Measurements from ENCODE around the gene NACA2. TPM values are rescaled to one million over a fixed set of nuclear protein-coding genes. Genes with fewer than 3 reads are reported as not detected.

The NACA2 gene
- total RNA-seq, 2 experiments from 2014 or later, result not detected

DNA sequence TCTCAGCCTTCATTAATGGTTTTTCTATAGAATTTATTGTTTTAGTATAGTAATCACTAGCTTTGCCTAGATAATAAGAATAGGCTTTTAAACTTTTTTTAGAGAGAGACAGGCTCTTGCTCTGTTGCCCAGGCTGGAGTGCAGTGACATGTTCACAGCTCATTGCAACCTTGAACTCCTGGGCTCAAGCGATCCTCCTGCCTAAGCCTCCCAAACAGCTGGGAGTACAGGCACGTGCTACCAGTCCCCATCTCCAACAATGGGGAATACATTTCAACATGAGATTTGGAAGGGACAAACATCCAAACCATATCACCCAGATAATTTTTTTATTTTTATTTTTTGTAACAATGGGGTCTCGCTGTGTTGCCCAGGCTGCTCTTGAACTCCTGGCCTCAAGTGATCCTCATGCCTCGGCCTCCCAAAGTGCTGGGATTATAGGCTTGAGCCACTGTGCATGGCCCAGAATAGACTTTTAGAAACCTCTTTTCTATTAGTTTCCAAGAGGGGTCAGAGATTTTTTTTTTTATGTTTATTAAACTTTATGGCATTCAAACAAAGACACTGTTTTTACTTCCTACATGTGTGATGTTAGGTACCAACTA lies 7.3 kb downstream of the NACA2 start:
- CTCF ChIA-PET, result interaction anchor here (0.6 to 1.0 kb wide), 4 partner anchors 9 to 703 kb away, joined by 3 to 6 read pairs (median 4); no protein-coding TSS in a partner anchor
- Mint-ChIP-seq H3K36me3 (ENCODE audit: low read depth) (no peaks in the 10 kb centered on the region), H3K27ac (no peak overlapping the region), H3K4me1 (ENCODE audit: low read depth) (no peaks in the 10 kb centered on the region), H3K4me3 (no peak overlapping the region), H3K27me3 (ENCODE audit: low read depth) (peaks cover 8% of the 10 kb centered on the region), H3K9me3 (no peaks in the 10 kb centered on the region)
- DNase-seq, result no peak
- intact Hi-C loops (cut with micrococcal nuclease), result loop anchor here (2.0 kb wide), 1 partner anchor 167 kb away; no protein-coding TSS in a partner anchor

DNA sequence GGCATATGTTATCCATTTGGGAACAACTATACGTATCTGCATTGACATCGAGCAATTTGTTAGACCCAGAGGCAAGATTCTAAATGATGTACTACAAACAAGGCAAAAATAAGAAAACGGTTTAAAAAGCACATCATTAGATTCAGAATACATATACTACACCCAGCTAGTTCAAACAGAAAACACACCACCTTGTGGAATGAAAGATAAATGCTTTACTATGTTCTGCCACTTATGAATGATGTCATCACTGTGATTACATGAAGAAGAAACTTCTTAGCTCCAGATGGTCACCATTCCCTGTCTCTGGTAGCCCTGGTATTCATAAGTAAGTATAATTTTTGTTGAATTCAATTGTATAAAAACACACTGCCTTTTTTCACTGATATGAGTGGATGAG lies 7.8 kb downstream of the NACA2 start:
- Mint-ChIP-seq H3K4me3 (no peak overlapping the region), H3K27me3 (ENCODE audit: low read depth) (peaks cover 10% of the 10 kb centered on the region), H3K27ac (no peak overlapping the region), H3K36me3 (ENCODE audit: low read depth) (no peaks in the 10 kb centered on the region), H3K4me1 (ENCODE audit: low read depth) (no peaks in the 10 kb centered on the region), H3K9me3 (no peaks in the 10 kb centered on the region)
- no peak for DNase-seq
- intact Hi-C loops (cut with micrococcal nuclease), result loop anchor here (2.0 kb wide), 1 partner anchor 166 kb away; no protein-coding TSS in a partner anchor
- CTCF ChIA-PET, result interaction anchor here (0.6 to 1.0 kb wide), 4 partner anchors 9 to 704 kb away, joined by 3 to 6 read pairs (median 4); no protein-coding TSS in a partner anchor

DNA sequence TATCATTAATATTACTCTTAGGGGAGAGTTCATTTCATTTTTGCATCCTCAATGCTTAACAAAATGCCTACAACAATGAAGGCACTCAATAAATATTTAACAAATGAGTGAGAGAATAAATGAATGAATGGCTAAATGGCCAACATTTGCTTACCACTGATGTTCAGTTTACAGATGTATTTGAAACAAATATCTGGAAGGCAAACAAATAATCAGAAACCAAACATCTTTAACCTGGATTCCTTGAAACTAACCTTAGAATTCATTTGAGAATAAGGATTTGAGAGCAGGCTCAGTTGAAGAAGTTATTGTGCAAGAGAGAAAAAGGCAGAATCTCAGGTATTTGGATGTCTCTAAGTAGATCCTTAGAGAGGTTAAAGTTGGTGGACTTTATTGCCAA lies 8.4 kb downstream of the NACA2 start:
- no peaks in the 10 kb centered on the region for H3K4me1 Mint-ChIP-seq (ENCODE audit: low read depth)
- H3K9me3 Mint-ChIP-seq, result no peaks in the 10 kb centered on the region
- DNase-seq, result no peak
- H3K4me3 Mint-ChIP-seq, result no peak overlapping the region
- no peak overlapping the region for H3K27ac Mint-ChIP-seq
- intact Hi-C loops (cut with micrococcal nuclease), result loop anchor here (2.0 kb wide), 1 partner anchor 166 kb away; no protein-coding TSS in a partner anchor
- CTCF ChIA-PET, result no interaction called here
- peaks cover 13% of the 10 kb centered on the region for H3K27me3 Mint-ChIP-seq (ENCODE audit: low read depth)
- no peaks in the 10 kb centered on the region for H3K36me3 Mint-ChIP-seq (ENCODE audit: low read depth)

DNA sequence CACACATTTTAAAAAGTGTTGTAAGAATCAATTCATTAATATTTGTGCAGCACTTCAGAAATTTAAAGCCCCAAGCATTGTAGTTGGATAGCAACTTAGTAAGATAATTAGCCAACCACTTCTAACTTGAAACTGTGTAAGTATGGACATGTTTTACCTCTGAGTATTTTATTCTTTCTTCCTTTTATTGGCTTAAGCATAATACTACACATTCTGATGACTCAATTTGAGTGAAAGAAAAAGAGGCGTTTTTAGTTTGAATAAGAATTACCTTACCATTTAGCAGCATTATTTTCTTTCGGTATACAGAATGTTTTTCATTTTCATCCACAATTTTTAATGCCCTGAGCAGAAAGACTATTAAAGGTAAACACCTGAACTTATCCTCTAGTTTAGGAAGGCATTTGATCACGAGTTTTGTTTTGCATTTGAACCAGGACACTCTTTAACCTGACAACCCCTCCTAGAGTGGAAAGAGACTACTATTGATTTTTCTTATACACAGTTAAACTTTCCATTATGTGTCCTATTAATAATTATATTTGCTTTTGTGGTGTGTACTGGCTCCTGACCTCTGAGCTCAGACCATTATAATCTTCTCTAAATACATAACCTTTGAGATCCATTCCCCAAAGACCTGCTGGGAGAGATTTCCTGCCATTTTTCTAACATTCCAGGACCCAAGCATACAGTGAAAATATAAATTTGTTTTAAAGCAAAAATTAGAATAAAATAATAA lies 9.2 kb downstream of the NACA2 start:
- intact Hi-C loops (cut with micrococcal nuclease), result loop anchor here (2.0 kb wide), 1 partner anchor 165 kb away; no protein-coding TSS in a partner anchor
- Mint-ChIP-seq H3K27ac (no peak overlapping the region), H3K4me1 (ENCODE audit: low read depth) (no peaks in the 10 kb centered on the region), H3K36me3 (ENCODE audit: low read depth) (no peaks in the 10 kb centered on the region), H3K4me3 (no peak overlapping the region), H3K9me3 (no peaks in the 10 kb centered on the region), H3K27me3 (ENCODE audit: low read depth) (peaks cover 13% of the 10 kb centered on the region)
- CTCF ChIA-PET, result no interaction called here
- no peak for DNase-seq

DNA sequence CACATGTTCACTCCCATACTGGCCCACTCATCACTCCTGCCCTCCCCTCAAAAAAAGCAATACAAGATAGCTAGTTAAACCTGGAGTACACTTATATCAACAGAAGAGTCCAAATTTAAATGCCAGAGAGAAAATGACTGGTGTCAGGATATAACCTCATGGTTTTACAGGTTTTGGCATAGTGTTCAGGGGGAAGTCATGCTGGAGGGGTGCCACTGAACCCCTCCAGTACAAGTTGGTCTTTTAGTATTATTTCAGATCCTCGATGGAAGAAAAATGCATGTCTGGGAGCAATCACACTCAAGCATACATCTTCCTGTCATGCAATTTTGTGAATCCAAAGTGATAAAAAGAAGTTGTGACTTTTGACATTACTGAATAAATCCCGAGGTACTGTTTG lies 10.5 kb downstream of the NACA2 start:
- H3K27ac Mint-ChIP-seq, result no peak overlapping the region
- no peak overlapping the region for H3K4me3 Mint-ChIP-seq
- peaks cover 15% of the 10 kb centered on the region for H3K27me3 Mint-ChIP-seq (ENCODE audit: low read depth)
- intact Hi-C loops (cut with micrococcal nuclease), result no loop called here
- H3K4me1 Mint-ChIP-seq (ENCODE audit: low read depth), result peaks cover 2% of the 10 kb centered on the region
- CTCF ChIA-PET, result interaction anchor here (0.6 to 1.4 kb wide), 2 partner anchors 31 to 169 kb away, joined by 3 to 6 read pairs; no protein-coding TSS in a partner anchor
- DNase-seq, result no peak
- no peaks in the 10 kb centered on the region for H3K36me3 Mint-ChIP-seq (ENCODE audit: low read depth)
- H3K9me3 Mint-ChIP-seq, result no peaks in the 10 kb centered on the region

DNA sequence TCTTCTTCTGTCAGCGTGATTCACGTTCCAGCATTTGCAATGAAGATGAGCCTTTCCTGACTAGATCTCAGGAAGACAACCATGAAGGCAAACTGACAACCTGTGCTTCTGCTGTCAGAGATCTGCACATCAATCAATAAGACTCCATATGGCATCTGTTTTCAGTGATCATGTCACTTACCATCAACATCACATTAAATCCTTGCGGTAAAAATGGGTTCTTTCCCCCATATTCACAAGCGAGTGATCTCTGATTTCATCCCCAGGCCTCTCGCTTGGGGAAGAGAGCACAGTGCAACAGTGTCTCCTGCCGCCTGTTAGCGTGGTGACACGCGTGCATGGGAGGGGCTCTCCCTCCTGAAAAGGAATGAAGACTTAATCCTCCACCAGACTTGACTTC lies 11.1 kb downstream of the NACA2 start:
- Mint-ChIP-seq H3K4me3 (no peak overlapping the region), H3K27me3 (ENCODE audit: low read depth) (peaks cover 18% of the 10 kb centered on the region), H3K4me1 (ENCODE audit: low read depth) (peaks cover 2% of the 10 kb centered on the region), H3K36me3 (ENCODE audit: low read depth) (no peaks in the 10 kb centered on the region), H3K27ac (no peak overlapping the region), H3K9me3 (no peaks in the 10 kb centered on the region)
- CTCF ChIA-PET, result interaction anchor here (1.4 kb wide), 1 partner anchor 168 kb away, joined by 6 read pairs; no protein-coding TSS in a partner anchor
- no peak for DNase-seq
- intact Hi-C loops (cut with micrococcal nuclease), result no loop called here

DNA sequence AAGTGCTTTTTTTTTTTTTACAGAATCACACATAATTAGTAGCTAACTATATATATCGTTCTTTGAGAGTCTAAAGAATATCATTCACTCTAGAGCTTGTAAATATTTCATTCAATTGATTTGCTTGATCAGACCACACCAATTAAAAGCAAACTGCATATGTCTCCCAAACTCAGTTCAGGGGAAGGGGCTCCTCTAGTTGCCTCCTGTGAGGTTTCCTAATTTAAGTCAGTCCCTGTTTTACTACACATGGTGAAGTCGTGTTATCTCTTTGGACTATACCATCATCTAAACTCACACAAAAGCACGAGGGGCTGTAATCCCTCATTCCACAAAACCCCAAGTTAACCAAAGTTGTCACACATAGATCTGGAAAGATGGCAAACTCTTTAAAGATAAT lies 11.7 kb downstream of the NACA2 start:
- Mint-ChIP-seq H3K4me1 (ENCODE audit: low read depth) (peaks cover 2% of the 10 kb centered on the region), H3K4me3 (no peak overlapping the region), H3K36me3 (ENCODE audit: low read depth) (no peaks in the 10 kb centered on the region), H3K9me3 (no peaks in the 10 kb centered on the region), H3K27ac (no peak overlapping the region), H3K27me3 (ENCODE audit: low read depth) (peaks cover 18% of the 10 kb centered on the region)
- intact Hi-C loops (cut with micrococcal nuclease), result no loop called here
- CTCF ChIA-PET, result interaction anchor here (0.7 to 0.8 kb wide), 3 partner anchors 19 to 26 kb away, joined by 3 read pairs; no protein-coding TSS in a partner anchor
- no peak for DNase-seq

DNA sequence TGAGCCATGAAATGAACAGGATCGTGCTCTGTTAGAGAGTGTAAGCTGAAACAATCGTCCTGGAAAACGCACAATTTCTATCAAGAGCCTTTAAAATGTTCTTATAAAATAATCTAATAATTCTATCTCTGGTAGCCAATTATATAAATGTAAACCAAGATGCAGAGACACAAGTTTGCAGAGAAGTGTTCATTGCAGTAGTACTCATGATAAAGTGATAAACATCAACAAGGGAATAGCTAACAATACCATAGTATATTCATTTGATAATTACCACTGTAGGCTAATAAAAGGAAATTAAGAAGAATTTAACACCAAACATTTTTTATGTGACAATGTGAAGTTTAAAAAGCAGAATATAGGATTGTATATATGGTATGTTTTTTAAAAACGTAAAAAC lies 12.4 kb downstream of the NACA2 start:
- H3K4me3 Mint-ChIP-seq, result no peak overlapping the region

DNA sequence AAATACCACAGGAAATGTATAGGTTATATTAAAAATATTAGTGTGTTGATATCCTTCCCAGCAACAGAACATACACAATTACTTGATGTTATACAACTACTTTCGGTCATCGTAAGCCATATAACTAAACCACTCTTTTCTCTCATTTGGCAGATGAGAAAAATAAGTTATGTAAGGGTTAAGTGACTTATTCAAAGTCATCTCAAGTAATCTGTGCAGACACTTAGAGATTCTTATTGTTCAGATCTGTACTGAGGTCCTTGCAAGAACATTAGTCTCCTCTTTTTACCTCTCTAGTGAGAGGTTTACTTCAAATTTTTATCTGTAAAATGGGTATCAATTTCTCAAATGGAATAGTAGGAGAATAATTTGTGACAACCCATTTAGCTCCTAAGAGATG lies 15.0 kb downstream of the NACA2 start:
- Mint-ChIP-seq H3K27ac (no peak overlapping the region), H3K27me3 (ENCODE audit: low read depth) (peaks cover 21% of the 10 kb centered on the region), H3K36me3 (ENCODE audit: low read depth) (no peaks in the 10 kb centered on the region), H3K9me3 (no peaks in the 10 kb centered on the region), H3K4me1 (ENCODE audit: low read depth) (peaks cover 2% of the 10 kb centered on the region), H3K4me3 (no peak overlapping the region)
- CTCF ChIA-PET, result interaction anchor here (0.6 kb wide), 1 partner anchor 19 kb away, joined by 4 read pairs; no protein-coding TSS in a partner anchor
- intact Hi-C loops (cut with micrococcal nuclease), result loop anchor here (1.0 kb wide), 1 partner anchor 159 kb away; no protein-coding TSS in a partner anchor
- DNase-seq, result no peak

More for the DNA sequence above, 12.4 kb downstream of the NACA2 start:
- DNase-seq, result no peak
- no peaks in the 10 kb centered on the region for H3K9me3 Mint-ChIP-seq
- H3K27me3 Mint-ChIP-seq (ENCODE audit: low read depth), result peaks cover 18% of the 10 kb centered on the region
- intact Hi-C loops (cut with micrococcal nuclease), result no loop called here
- H3K4me1 Mint-ChIP-seq (ENCODE audit: low read depth), result peaks cover 2% of the 10 kb centered on the region
- CTCF ChIA-PET, result interaction anchor here (0.7 to 0.8 kb wide), 3 partner anchors 18 to 25 kb away, joined by 3 read pairs; no protein-coding TSS in a partner anchor
- H3K27ac Mint-ChIP-seq, result no peak overlapping the region
- no peaks in the 10 kb centered on the region for H3K36me3 Mint-ChIP-seq (ENCODE audit: low read depth)

DNA sequence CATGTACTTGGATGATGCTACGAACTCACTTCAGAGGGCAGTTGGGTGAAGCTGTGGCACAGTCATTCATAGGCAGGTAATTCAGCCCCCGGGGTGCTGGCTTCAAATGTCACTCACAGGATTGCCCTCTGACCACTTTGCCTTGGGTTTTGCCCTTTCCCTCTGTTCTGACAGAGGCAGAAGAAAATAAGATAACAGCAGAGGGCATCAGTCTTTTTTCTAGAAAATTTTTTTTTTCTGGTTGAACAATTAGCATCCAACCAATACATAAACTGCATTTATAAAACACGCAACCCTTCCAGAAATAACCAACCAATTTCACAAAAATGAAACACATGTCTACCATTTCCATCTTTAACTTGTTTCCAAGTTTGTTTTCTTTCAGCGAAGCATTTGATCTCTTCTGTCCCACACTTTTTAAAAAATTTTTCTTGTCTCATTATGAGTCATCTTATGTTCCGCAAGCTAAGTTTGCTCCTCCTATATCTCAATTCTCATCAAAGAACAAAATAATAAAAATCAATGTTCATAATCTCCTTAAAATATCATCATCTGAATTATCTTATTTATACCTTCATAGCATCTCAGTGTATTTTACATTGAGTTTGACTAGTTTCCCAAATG lies 15.6 kb downstream of the NACA2 start:
- H3K4me3 Mint-ChIP-seq, result no peak overlapping the region
- CTCF ChIA-PET, result interaction anchor here (0.6 to 1.4 kb wide), 2 partner anchors 8 to 43 kb away, joined by 4 to 6 read pairs; no protein-coding TSS in a partner anchor
- no peak for DNase-seq
- peaks cover 2% of the 10 kb centered on the region for H3K4me1 Mint-ChIP-seq (ENCODE audit: low read depth)
- H3K36me3 Mint-ChIP-seq (ENCODE audit: low read depth), result no peaks in the 10 kb centered on the region
- H3K27ac Mint-ChIP-seq, result no peak overlapping the region
- intact Hi-C loops (cut with micrococcal nuclease), result loop anchor here (1.0 kb wide), 1 partner anchor 158 kb away; no protein-coding TSS in a partner anchor
- H3K27me3 Mint-ChIP-seq (ENCODE audit: low read depth), result peaks cover 19% of the 10 kb centered on the region
- peaks cover 2% of the 10 kb centered on the region for H3K9me3 Mint-ChIP-seq

DNA sequence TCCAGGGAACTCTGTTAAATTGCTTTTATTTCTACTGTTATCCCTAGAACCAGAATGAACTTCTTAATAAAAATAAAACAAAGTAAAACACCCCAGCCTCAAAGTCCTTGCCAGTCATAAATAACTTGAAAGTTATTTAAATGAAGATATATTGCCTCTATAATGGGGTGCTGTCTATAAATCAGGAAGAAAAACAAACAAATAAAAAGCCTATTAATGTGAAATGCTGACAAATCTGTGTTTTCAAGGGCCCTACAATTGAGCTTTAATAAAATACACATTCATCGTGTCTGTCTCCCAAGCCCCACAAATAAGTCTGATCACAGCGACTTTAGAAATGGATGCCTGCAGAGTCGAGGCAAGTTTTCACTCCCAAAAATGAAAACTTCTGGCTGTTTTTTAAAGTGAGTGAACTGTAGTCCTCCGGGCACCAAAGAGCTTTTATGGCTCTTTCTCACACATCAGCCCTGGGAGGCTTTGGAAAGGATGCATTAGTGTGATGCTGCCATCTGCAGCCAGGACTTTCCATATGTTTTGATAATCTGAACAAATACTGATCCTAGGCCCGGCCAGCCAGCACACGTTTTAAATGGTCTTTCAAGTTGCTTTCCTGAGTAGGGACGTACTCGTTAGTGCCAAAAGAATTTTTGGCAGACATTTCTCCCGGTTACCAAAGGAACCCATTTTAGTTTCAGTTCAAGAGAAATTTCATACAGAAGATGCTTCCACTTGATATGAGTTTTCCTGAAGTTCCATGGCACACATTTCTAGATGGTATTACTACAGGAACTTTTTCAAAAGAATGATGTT lies 16.3 kb downstream of the NACA2 start:
- intact Hi-C loops (cut with micrococcal nuclease), result loop anchor here (1.0 kb wide), 1 partner anchor 157 kb away; no protein-coding TSS in a partner anchor
- Mint-ChIP-seq H3K27ac (no peak overlapping the region), H3K27me3 (ENCODE audit: low read depth) (peaks cover 15% of the 10 kb centered on the region), H3K9me3 (peaks cover 5% of the 10 kb centered on the region), H3K36me3 (ENCODE audit: low read depth) (no peaks in the 10 kb centered on the region), H3K4me1 (ENCODE audit: low read depth) (peaks cover 2% of the 10 kb centered on the region), H3K4me3 (no peak overlapping the region)
- DNase-seq, result peak; percentile 38
- CTCF ChIA-PET, result interaction anchor here (0.6 to 1.4 kb wide), 4 partner anchors 9 to 159 kb away, joined by 3 to 6 read pairs (median 4); no protein-coding TSS in a partner anchor

Measured in activated naive CD4-positive, alpha-beta T cell treated with anti-CD3 and anti-CD28 coated beads for 36 hours (primary cell).